Motor neuron (in vitro differentiated cells): ENCODE measurements around the gene NGRN. TPM values are rescaled to one million over a fixed set of nuclear protein-coding genes. Genes with fewer than 3 reads are reported as not detected.
"Not testable (repeated sequence)": the region's sequence is repeated elsewhere in the genome, so short reads cannot be mapped to it uniquely, and the experiment has no call there.

Experiments
- ATAC-seq, 8 experiments: fragments of 200-7000 bp; cut with Tn5 transposase; replicated peaks in 6 of 8; 2 replicates each; pipeline ENCODE4 v1.8.0; 2021; ENCODE audit warnings: mild to moderate bottlenecking in 8 of 8, moderate library complexity in 8 of 8
- H3K27ac ChIP-seq, 2 donors: fragments of 250-450 bp; sonication (Bioruptor Pico); 2 replicates each; pipeline ENCODE4 v1.9.0; 2021; ENCODE audit warnings: antibody characterized with exemption in 2 of 2, mild to moderate bottlenecking in 2 of 2, moderate library complexity in 1 of 2
- H3K4me1 ChIP-seq, 2 donors: fragments of 250-450 bp; sonication (Bioruptor Pico); replicated peaks in 1 of 2; 2 replicates each; pipeline ENCODE4 v1.6.1; 2021; ENCODE audit warnings: antibody characterized with exemption in 2 of 2, mild to moderate bottlenecking in 2 of 2, moderate library complexity in 1 of 2
- H3K4me3 ChIP-seq, 5 donors: fragments of 250-450 bp; sonication (Bioruptor Pico); 2 replicates each; pipeline ENCODE4 v1.9.0; 2021; ENCODE audit warnings: antibody characterized with exemption in 5 of 5, mild to moderate bottlenecking in 5 of 5, moderate library complexity in 4 of 5
- WGBS, 10 experiments: fragments of 450-650 bp; shearing (Covaris generic); methylation state at CpG; one replicate each; pipeline ENCODE4 v1.0.0; 2022; 5-methylcytosine and 5-hydroxymethylcytosine counted together
- in situ Hi-C, 9 experiments: fragments of 400-800 bp; cut with MboI; loops; one replicate each; pipeline ENCODE4 v1.15.0; 2021; ENCODE audit warnings: low sequenced_read_pairs in 9 of 9, low pct_unique_long_range_greater_than_20kb in 2 of 9; ENCODE audit not compliant: unreplicated experiment in 9 of 9
- total RNA-seq, 8 experiments: library from RNA; unstranded; fragments of 300-600 nt; gene quantifications; 2 replicates each; pipeline versions ENCODE4 v1.2.3 to v1.2.4, GENCODE V29; 2022

NGRN gene
- total RNA-seq, 8 experiments from 2014 or later, result 53.7 to 168 (median 144) TPM

DNA sequence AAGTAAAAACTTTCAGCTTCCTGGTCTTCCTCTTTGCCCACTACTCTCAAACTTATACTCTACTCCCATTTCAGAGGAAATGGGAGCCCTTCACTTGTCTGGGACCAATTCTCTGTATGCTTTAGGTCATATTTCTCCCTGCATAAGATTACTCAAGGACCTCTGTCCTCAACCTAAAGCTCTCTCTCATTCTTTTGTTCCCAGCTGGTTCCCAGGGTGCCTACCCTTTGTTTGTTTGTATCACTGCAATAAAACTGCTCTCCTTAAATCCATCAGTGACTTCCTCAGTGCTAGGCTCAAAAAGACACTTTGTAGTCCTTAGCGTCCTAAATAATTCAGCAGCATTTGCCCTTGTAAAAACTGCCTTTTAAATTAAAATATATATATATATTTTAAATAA lies 2.9 kb downstream of the NGRN start:
- Histone ChIP-seq H3K4me3 (peak overlapping the region; percentile 0 to 11 (median 4)), H3K4me1 (peaks cover 24 to 40% of the 10 kb centered on the region in 2 donors), H3K27ac (no peak overlapping the region)
- in situ Hi-C loops, result no loop called here
- WGBS, 10 experiments, result 0 to 67% (median 24%) methylated on average over 1 of the region's 1 CpG; no CpG with 5 or more reads in 4 of the 10 experiments
- no peak for ATAC-seq

DNA sequence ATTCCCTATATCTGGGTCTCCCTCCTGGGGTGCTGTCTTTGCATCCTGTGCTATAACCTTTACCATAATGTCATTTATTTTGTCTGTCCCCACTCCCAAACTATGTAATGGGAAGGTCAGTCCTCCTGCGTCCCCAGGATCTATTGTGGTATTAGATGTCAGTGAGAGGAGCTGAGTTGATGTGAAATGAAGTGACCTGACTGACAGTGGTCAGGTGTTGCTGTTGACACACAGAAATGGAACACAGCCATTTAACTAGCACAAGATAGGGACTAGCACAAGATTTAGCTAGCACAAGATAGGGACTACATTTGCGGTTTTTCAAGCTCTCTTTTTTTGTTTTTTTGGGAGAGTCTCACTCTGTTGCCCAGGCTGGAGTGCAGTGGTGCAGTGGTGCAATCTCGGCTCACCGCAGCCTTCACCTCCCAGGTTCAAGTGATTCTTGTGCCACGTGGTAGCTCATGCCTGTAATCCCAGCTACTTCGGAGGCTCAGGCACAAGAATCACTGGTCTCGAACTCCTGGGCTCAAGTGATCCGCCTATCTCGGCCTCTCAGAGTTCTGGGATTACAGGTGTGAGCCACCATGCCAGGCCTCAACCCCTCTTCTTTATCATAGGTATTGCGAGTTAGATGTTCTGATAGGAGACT lies 5.2 kb downstream of the NGRN start:
- in situ Hi-C loops, result no loop called here
- WGBS, 10 experiments, result 40 to 100% (median 100%) methylated on average over 1 to 8 of the region's 10 CpGs
- no peak for ATAC-seq
- Histone ChIP-seq H3K4me3 (no peak overlapping the region), H3K4me1 (peaks cover 18 to 34% of the 10 kb centered on the region in 2 donors), H3K27ac (no peak overlapping the region)

DNA sequence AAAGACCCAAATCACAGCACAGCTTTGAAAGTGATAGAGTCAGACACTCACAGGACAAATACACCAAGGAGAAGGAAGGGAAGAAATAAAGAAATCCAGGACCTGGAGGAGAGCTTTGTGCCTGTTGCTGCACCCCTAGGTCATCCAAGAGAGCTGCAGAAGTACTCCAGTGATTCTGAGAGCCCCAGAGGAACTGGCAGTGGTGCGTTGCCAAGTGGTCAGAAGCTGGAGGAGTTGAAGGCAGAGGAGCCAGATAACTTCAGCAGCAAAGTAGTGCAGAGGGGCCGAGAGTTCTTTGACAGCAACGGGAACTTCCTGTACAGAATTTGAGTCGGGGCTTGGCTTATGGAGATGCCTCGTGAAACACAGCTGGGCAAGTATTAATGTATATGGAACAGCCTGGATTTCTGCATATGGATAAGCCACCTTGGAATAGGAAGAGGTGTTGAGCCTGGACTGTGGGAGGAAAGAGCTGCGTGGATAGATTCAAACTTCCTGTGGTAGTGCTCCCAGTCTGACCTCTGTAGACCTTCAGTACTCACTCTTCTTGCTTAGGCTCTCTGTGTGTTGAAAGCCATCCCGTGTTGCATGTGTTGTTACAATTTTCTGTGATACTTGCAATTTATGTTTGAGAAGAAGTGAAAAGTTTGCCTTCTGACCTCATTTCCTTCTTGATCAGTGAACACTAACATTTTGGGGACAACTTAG lies 6.1 kb downstream of the NGRN start:
- peaks cover 18 to 34% of the 10 kb centered on the region in 2 donors for H3K4me1 ChIP-seq
- no peak overlapping the region for H3K4me3 ChIP-seq
- in situ Hi-C loops, result no loop called here
- ATAC-seq, result peak in 1 of 8 experiments; percentile 42
- WGBS, 10 experiments, result 60 to 100% (median 87%) methylated on average over 2 to 6 of the region's 7 CpGs; no CpG with 5 or more reads in 2 of the 10 experiments
- H3K27ac ChIP-seq, result no peak overlapping the region

DNA sequence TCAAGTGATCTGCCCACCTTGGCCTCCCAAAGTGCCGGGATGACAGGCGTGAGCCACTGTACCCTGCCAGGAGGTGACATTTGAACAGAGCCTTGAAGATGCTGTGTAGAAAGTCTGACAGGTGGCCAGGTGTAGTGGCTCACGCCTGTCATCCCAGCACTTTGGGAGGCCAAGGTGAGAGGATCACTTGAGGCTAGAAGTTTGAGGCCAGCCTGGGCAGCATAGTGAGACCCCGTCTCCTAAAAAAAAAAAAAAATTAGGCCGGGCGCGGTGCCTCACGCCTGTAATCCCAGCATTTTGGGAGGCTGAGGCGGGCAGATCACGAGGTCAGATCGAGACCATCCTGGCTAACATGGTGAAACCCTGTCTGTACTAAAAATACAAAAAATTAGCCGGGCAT lies 13.0 kb downstream of the NGRN start:
- H3K4me3 ChIP-seq, in situ Hi-C loops, ATAC-seq, H3K4me1 ChIP-seq, H3K27ac ChIP-seq: not testable (repeated sequence)
- 97 to 100% (median 98%) methylated on average over 5 to 9 of the region's 12 CpGs; no CpG with 5 or more reads in 7 of the 10 experiments for WGBS, 10 experiments

DNA sequence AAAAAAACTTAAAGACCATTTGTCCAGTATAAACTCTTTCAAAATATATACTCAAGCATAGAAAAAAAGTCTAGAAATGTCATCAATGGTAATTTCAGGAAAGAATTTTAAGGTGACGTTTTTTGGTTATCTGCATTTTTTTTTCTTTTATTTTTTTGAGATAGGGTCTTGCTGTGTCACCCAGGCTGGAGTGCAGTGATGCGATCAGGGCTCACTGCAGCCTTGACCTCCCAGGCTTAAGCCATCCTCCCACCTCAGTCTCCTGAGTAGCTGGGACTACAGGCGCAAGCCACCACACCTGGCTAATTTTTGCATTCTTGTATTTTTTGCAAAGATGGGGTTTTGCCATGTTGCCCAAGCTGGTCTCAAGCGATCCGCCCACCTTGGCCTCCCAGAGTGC lies 15.3 kb downstream of the NGRN start:
- ATAC-seq, H3K4me3 ChIP-seq, H3K27ac ChIP-seq, in situ Hi-C loops, H3K4me1 ChIP-seq: not testable (repeated sequence)
- 79 to 100% (median 95%) methylated on average over 1 to 5 of the region's 5 CpGs; no CpG with 5 or more reads in 1 of the 10 experiments for WGBS, 10 experiments

DNA sequence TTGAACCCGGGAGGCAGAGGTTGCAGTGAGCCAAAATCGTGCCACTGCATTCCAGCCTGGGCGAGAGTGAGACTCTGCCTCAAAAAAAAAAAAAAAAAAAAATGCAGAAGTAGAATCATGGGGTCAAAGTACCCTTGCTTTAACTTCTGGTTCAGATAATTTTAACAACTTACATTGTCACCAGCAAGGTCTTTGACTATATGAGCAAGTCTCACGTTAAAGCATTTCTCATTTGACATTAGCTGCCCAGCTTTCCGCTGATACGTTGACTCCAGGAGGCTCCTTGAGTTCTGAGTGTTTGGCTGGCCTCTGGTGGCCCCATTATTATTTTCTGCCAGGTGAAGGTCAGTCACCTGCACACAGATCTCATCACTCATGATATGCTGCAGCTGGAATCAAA lies 16.2 kb downstream of the NGRN start:
- 30 to 90% (median 78%) methylated on average over 1 to 5 of the region's 6 CpGs; no CpG with 5 or more reads in 4 of the 10 experiments for WGBS, 10 experiments
- H3K27ac ChIP-seq, H3K4me3 ChIP-seq, H3K4me1 ChIP-seq, ATAC-seq, in situ Hi-C loops: not testable (repeated sequence)

DNA sequence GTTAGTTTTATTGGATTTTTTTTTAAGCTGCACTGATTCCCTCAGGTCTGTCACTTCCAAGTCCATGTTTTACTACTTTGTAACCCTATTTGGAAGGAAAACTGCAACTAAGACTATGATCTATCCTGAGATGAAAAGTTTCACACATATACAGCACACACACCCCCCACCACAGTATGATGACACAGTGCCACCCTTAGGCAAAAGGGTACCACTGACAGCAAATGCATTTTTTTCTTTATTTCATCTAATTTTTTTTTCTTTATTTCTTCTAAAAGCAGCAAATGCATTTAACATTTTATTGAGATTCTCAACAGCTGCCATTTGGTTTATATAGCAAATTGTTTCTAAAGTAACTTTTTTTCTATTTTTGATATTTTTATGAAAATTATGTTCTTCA lies 21.2 kb downstream of the NGRN start:
- in situ Hi-C loops, result no loop called here
- H3K4me1 ChIP-seq, result peaks cover 0 to 5% of the 10 kb centered on the region in 2 donors
- H3K4me3 ChIP-seq, result no peak overlapping the region
- peak in 3 of 8 experiments; percentile 57 to 69 (median 59) for ATAC-seq
- H3K27ac ChIP-seq, result no peak overlapping the region

DNA sequence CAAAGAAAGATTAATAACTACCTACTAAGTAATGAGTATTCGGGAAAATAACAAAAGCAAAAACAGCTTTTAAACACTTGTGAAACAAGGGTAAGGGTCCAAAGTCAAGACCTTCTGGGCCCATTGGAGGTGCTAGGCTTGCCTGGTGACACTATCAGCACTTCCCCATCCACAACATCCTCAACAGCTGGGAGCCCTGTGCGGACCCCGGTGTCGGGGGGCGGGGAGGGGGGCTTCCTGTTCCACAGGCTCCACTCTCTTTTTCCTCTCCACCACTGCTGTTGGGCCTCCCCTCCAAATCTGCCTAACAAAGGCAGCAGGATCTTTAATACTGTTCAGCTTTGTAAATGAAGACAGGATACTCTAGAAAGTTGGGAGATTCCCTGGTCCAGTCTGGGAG lies 21.6 kb downstream of the NGRN start:
- 0 to 86% (median 42%) methylated on average over 1 of the region's 5 CpGs; no CpG with 5 or more reads in 1 of the 10 experiments for WGBS, 10 experiments
- H3K4me3 ChIP-seq, result no peak overlapping the region
- peaks cover 0 to 5% of the 10 kb centered on the region in 2 donors for H3K4me1 ChIP-seq
- no peak overlapping the region for H3K27ac ChIP-seq
- ATAC-seq, result no peak
- in situ Hi-C loops, result no loop called here

DNA sequence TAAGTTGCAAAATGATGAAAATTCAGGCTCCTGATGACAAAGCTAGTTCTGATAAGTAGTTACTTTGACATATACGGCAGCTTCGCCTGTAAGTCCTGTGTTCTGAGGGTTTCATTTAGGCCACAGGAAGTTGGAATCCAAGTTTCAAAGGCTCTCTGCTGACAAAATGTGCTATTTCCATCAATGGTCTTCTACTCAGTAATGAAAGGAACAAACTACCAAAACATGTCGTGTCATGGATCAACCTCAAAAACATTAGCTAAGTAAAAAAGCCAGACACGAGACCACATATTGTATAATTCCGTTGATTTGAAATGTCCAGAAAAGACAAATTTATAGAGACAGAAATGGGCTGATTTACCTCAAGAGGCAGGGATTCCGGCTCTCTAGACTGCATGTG lies 22.5 kb downstream of the NGRN start:
- ATAC-seq, result no peak
- WGBS, 10 experiments, result 40 to 97% (median 87%) methylated on average over 2 to 6 of the region's 6 CpGs
- H3K27ac ChIP-seq, result no peak overlapping the region
- in situ Hi-C loops, result no loop called here
- peaks cover 0 to 5% of the 10 kb centered on the region in 2 donors for H3K4me1 ChIP-seq
- H3K4me3 ChIP-seq, result no peak overlapping the region

DNA sequence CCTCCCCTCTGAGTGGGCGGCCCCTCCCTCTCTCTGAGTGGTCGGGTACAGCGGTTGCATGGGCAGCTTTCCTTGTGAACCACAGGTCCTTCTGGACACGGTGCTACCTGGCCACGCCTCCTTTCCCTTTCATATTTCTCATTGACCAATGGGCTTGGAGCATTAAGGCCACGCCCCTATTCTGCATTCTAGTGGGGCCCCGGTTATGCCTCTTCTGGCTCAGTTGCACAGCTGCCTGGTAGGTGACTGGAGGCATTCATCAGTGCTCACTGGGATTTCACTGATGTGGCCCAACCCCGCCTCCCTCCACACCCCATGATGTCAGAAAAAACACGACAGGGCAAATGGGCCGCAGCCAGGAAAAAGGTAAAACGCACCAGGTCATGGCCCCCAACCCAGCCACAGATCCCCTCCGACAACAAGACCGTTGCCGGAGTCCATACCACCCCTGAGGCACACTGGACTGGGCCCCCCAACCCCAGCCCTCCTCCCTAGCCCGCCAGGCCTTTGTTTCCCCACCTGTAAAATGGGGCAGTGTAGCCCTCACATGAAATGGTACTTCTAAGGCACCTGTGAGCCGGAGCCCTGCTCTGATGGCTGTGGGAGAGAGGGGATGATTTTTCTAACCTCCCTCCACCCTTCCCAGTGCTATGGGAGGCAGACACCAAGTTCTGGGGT lies 26.3 kb downstream of the NGRN start:
- WGBS, 10 experiments, result 63 to 76% (median 67%) methylated on average over 3 to 7 of the region's 16 CpGs; no CpG with 5 or more reads in 7 of the 10 experiments
- Histone ChIP-seq H3K4me3 (no peak overlapping the region), H3K4me1 (peaks cover 0 to 5% of the 10 kb centered on the region in 2 donors), H3K27ac (no peak overlapping the region)
- in situ Hi-C loops, result no loop called here
- no peak for ATAC-seq

DNA sequence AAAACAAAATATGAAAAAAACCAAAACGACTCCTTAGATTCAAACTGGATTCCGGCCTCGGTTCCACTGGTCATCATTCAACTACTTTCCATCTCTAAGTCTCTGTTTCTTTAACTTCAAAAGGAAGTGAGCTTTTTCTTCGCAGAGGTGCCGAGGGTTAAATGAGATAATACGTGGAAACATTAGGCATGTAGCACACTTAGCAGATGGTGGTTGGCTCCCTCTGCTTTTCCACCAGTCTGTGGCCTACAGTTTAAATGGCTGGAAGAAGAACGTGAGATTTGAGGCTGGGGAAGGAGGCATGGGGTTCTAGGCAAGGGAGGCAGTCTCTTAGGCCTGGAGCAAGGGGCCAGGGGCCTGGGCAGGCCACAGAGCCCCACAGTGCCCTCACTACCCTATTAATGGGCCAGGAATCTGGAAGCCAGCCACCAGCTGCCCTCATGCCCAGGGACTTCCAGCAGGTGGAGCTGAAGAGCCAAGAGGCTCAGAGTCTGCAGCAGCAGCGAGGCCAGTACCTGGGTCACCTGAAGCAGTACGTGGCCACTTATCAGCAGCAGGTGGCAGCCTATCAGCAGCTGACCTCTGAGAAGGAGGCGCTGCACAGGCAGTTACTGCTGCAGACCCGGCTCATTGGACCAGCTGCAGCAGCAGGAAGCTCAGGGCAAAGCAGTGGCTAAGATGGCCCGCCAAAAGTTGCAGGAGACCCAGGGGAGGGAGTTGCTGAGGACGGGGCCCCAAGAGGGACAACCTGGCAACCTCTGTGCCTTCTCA lies 27.8 kb downstream of the NGRN start:
- in situ Hi-C loops, H3K4me3 ChIP-seq, H3K4me1 ChIP-seq, H3K27ac ChIP-seq: not testable (repeated sequence)
- peak in 5 of 8 experiments; percentile 18 to 74 (median 26) for ATAC-seq
- 43 to 100% (median 78%) methylated on average over 2 to 12 of the region's 13 CpGs; no CpG with 5 or more reads in 3 of the 10 experiments for WGBS, 10 experiments

DNA sequence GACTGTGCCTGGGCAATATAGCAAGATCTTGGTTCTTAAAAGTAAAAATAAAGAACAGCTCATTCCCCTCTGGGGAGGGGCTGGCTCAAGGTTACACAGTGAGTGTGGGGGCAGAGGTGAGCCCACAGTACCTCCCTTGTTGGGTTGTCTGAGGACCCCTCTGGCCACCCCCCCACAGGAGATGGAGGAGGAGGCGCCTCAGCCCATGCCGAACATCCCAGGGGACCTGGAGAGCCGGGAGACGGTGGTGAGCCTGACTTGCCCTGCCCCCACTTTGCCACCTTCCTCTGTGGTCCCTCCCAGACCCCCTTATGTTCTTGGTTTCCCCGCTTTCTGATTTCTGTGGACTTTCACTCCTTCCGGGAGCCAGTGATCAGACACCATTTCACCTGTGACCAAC lies 28.7 kb downstream of the NGRN start:
- WGBS, 10 experiments, result no CpG with 5 or more reads among the region's 6 CpGs
- no peak overlapping the region for H3K4me3 ChIP-seq
- H3K4me1 ChIP-seq, result no peaks in the 10 kb centered on the region
- in situ Hi-C loops, result no loop called here
- no peak overlapping the region for H3K27ac ChIP-seq
- no peak for ATAC-seq
